HG03469 (cell line): ENCODE measurements around the gene NDFIP1.
"Not testable (repeated sequence)": the region's sequence is repeated elsewhere in the genome, so short reads cannot be mapped to it uniquely, and the experiment has no call there.

Experiments
- ATAC-seq: cut with Tn5 transposase; IDR thresholded peaks from one replicate; pipeline ENCODE4 v1.9.1; 2021; ENCODE audit warnings: mild to moderate bottlenecking, moderate library complexity, moderate number of reproducible peaks; ENCODE audit not compliant: unreplicated experiment

NDFIP1 gene

GRCh38 chr5:142183561-142183960 is 75.0 kb downstream of the NDFIP1 start:
- no peak for ATAC-seq

GRCh38 chr5:142184988-142185387 is 76.4 kb downstream of the NDFIP1 start:
- ATAC-seq: no peak

DNA sequence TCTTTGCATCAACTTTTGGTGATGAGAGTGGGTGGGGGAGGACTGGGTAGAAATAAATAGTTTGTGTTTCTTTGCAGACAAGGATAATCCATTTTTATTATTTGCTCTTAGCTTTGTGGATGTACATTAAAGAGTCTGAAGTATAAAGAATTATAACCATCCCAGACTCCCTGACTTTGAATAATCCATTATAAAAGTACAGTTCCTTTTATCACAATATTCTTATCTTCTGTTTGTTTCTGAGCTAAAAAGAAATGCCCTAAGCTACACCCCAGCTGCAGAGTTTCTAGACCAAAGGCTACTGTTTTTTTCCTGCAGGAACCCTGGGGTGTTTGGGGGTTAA is 77.9 kb downstream of the NDFIP1 start:
- no peak for ATAC-seq

GRCh38 chr5:142186857-142187594 is 78.4 kb downstream of the NDFIP1 start:
- no peak for ATAC-seq

- ATAC-seq: not testable (repeated sequence)
Measured at GRCh38 chr5:142188691-142189090, 80.1 kb downstream of the NDFIP1 start.

GRCh38 chr5:142189813-142190212 is 81.2 kb downstream of the NDFIP1 start:
- ATAC-seq: no peak

GRCh38 chr5:142191776-142192175 is 83.2 kb downstream of the NDFIP1 start:
- ATAC-seq: no peak

GRCh38 chr5:142192286-142193113 is 83.9 kb downstream of the NDFIP1 start:
- ATAC-seq: no peak

- no peak for ATAC-seq
Measured at GRCh38 chr5:142193114-142193428, 84.5 kb downstream of the NDFIP1 start.

- ATAC-seq: no peak
Measured at GRCh38 chr5:142197098-142197497, 88.5 kb downstream of the NDFIP1 start.

DNA sequence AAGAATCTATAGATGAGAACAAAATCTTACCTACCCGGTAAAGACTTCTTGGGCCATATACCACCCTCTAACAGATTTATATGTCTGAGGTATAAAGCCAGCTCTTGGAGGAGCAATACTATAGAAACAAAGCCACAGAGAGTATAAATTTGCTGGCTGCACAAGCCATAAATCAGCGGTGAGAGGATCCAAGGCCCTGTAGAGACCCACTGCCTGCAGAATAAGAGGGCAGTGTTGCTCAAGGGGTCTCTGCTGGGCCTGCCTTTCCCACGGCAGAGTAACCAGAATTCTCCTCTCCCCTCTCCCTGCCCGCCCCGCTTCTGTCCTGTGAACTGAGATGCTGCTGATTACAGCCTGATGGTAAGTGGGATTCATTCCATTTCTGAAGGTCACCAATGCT is 89.2 kb downstream of the NDFIP1 start:
- no peak for ATAC-seq

DNA sequence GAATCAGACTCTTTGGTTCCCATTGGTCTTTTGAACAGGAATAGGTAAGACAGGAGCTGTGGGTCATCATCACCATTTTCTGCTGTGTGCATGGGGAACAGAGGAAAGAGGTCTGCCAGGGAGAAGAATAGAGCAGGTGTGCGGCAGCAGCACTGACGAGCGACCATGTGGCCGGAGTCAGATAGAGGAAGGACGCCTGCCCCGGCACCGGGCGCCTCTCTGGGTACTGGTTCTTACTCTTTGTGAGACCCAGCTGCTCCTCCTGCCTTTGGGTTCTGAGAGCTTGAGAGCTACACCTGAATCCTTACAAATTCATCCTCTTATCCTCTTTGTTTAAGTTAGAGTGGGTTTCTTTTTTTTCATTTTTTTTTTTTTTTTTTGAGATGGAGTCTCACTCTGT is 90.8 kb downstream of the NDFIP1 start:
- no peak for ATAC-seq

- no peak for ATAC-seq
Measured at GRCh38 chr5:142200387-142200786, 91.8 kb downstream of the NDFIP1 start.

- ATAC-seq: no peak
Measured at GRCh38 chr5:142201471-142201887, 92.9 kb downstream of the NDFIP1 start.

- ATAC-seq: no peak
Measured at GRCh38 chr5:142202282-142202681, 93.7 kb downstream of the NDFIP1 start.
